Neural cell (in vitro differentiated cells): ENCODE results near the gene TPCN1. TPM values are rescaled to one million over a fixed set of nuclear protein-coding genes. Genes with fewer than 3 reads are reported as not detected.

Experiments
- H2AFZ ChIP-seq: fragments of 200-600, 300-800 bp; sonication (generic), shearing (Covaris generic); 2 replicates; pipeline ENCODE4 v1.6.0; 2014; ENCODE audit warnings: low read depth, mild to moderate bottlenecking, antibody characterized with exemption, low read length, moderate library complexity
- H3F3A ChIP-seq: fragments of 200-600 bp; shearing (Covaris generic); 2 replicates; pipeline ENCODE4 v1.6.1; 2016; ENCODE audit warnings: mild to moderate bottlenecking, moderate library complexity, mixed read lengths, antibody characterized with exemption, low read length; ENCODE audit not compliant: insufficient read depth, poor library complexity, severe bottlenecking
- H3K27ac ChIP-seq: fragments of 200-600, 300-800 bp; sonication (generic), shearing (Covaris generic); 2 replicates; pipeline ENCODE4 v1.5.1; 2014; ENCODE audit warnings: mild to moderate bottlenecking, low read length, moderate library complexity
- H3K27me3 ChIP-seq: fragments of 300-800, 200-600 bp; sonication (generic), shearing (Covaris generic); 2 replicates; pipeline ENCODE4 v1.6.0; 2014; ENCODE audit warnings: mild to moderate bottlenecking, low read depth, low read length, moderate library complexity; ENCODE audit not compliant: insufficient read depth
- H3K36me3 ChIP-seq: fragments of 300-800, 200-600 bp; sonication (generic), shearing (Covaris generic); 2 replicates; pipeline ENCODE4 v1.5.1; 2014; ENCODE audit warnings: mild to moderate bottlenecking, antibody characterized with exemption, low read length, moderate library complexity; ENCODE audit not compliant: insufficient read depth
- H3K4me2 ChIP-seq: fragments of 300-800, 200-600 bp; sonication (generic), shearing (Covaris generic); 2 replicates; pipeline ENCODE4 v1.6.0; 2014; ENCODE audit warnings: mild to moderate bottlenecking, low read length
- H3K4me3 ChIP-seq: fragments of 300-800, 200-600 bp; sonication (generic), shearing (Covaris generic); 2 replicates; pipeline ENCODE4 v1.5.1; 2014; ENCODE audit warnings: mild to moderate bottlenecking, low read length, moderate library complexity
- H3K79me2 ChIP-seq: fragments of 200-600 bp; shearing (Covaris generic); replicated peaks from 2 replicates; pipeline ENCODE4 v1.6.0; 2014; ENCODE audit warnings: mild to moderate bottlenecking, low read length, moderate library complexity; ENCODE audit not compliant: insufficient read depth
- H3K9ac ChIP-seq: fragments of 300-800, 200-600 bp; sonication (generic), shearing (Covaris generic); 2 replicates; pipeline ENCODE4 v1.6.1; 2016; ENCODE audit warnings: mild to moderate bottlenecking, low read length, mixed read lengths
- H3K9me2 ChIP-seq: fragments of 200-600 bp; shearing (Covaris generic); 2 replicates; pipeline ENCODE4 v1.6.1; 2016; ENCODE audit warnings: mild to moderate bottlenecking, low read length, mixed read lengths; ENCODE audit not compliant: insufficient read depth
- H3K9me3 ChIP-seq: fragments of 200-600, 300-800 bp; sonication (generic), shearing (Covaris generic); 2 replicates; pipeline ENCODE4 v1.6.1; 2016; ENCODE audit warnings: mild to moderate bottlenecking, mixed run types, low read length, moderate library complexity, mixed read lengths
- H4K20me1 ChIP-seq: fragments of 200-600 bp; shearing (Covaris generic); 2 replicates; pipeline ENCODE4 v1.6.1; 2016; ENCODE audit warnings: mild to moderate bottlenecking, mixed run types; ENCODE audit not compliant: insufficient read depth
- EP300 ChIP-seq: fragments of 450-650 bp; conservative IDR thresholded peaks from 2 replicates; pipeline ENCODE4 v1.6.1; 2014; ENCODE audit warnings: antibody characterized with exemption, mild to moderate bottlenecking, moderate library complexity; ENCODE audit not compliant: poor library complexity, severe bottlenecking
- EZH2 ChIP-seq: fragments of 200-600, 300-800 bp; shearing (Covaris generic), sonication (generic); IDR thresholded peaks from 2 replicates; pipeline ENCODE4 v1.6.1; 2014; ENCODE audit warnings: antibody characterized with exemption, low read length, borderline replicate concordance, mild to moderate bottlenecking; ENCODE audit not compliant: insufficient read depth, poor library complexity, severe bottlenecking
- MXI1 ChIP-seq: fragments of 450-650 bp; conservative IDR thresholded peaks from 2 replicates; pipeline ENCODE4 v1.6.1; 2014; ENCODE audit warnings: antibody characterized with exemption, mild to moderate bottlenecking; ENCODE audit not compliant: poor library complexity, severe bottlenecking
- POLR2AphosphoS5 ChIP-seq: IDR thresholded peaks from 2 replicates; pipeline ENCODE4 v1.6.1; 2012
- RAD21 ChIP-seq: fragments of 450-650 bp; conservative IDR thresholded peaks from 2 replicates; pipeline ENCODE4 v1.6.1; 2014; ENCODE audit warnings: antibody characterized with exemption, mild to moderate bottlenecking, moderate library complexity
- SMC3 ChIP-seq: fragments of 450-650 bp; conservative IDR thresholded peaks from 2 replicates; pipeline ENCODE4 v1.6.1; 2014; ENCODE audit warnings: antibody characterized with exemption, mild to moderate bottlenecking, moderate library complexity; ENCODE audit not compliant: poor library complexity
- TAF1 ChIP-seq: IDR thresholded peaks from 2 replicates; pipeline ENCODE4 v1.6.1; 2012; ENCODE audit warnings: low read depth
- polyA plus RNA-seq: library from polyadenylated mRNA; depleted of rRNA; stranded (reverse); fragments of >200 nt; gene quantifications from 2 replicates; pipeline ENCODE4 v1.2.3, GENCODE V29; 2014
- TF ChIP-seq, protein P1 (sequence below): fragments of 450-650 bp; IDR thresholded peaks from 2 replicates; pipeline ENCODE4 v1.5.1; 2014; ENCODE audit warnings: antibody characterized with exemption, mild to moderate bottlenecking, moderate library complexity; ENCODE audit not compliant: poor library complexity, severe bottlenecking
- TF ChIP-seq, protein P2 (sequence below): IDR thresholded peaks from 2 replicates; pipeline ENCODE4 v1.6.1; 2012; ENCODE audit warnings: borderline replicate concordance

TPCN1 gene
- polyA plus RNA-seq, 1 donor from 2014 or later: 4.0 TPM

DNA sequence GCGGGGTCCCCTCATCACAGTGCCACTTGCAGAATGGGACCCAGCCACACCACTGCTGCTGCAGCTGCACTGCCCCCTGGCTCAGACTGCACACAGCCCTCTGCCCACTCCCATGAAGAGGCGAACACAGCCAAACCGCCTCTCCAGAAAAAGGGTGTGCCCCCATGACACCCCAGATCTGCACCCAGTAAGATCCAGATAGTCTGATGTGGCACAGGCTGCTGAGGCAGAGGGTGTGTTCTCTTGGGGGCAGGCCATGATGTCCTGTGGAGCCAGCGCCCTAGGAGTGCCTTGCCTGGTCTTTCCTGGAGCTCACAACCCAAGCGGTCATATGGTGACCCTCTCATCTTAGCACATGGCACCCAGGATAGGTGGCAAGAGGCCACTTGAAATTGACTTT lies 69.2 kb downstream of the TPCN1 start:
- Histone ChIP-seq H3K79me2 (no peaks in the 10 kb centered on the region), H2AFZ (no peak overlapping the region), H3F3A (no peaks in the 10 kb centered on the region), H3K9me2 (no peaks in the 10 kb centered on the region), H3K4me3 (no peak overlapping the region), H3K27ac (no peak overlapping the region), H3K9me3 (no peaks in the 10 kb centered on the region), H3K4me2 (no peak overlapping the region), H3K36me3 (no peaks in the 10 kb centered on the region), H3K9ac (no peak overlapping the region), H4K20me1 (no peaks in the 10 kb centered on the region), H3K27me3 (no peaks in the 10 kb centered on the region)
- TF ChIP-seq, protein P1, sequence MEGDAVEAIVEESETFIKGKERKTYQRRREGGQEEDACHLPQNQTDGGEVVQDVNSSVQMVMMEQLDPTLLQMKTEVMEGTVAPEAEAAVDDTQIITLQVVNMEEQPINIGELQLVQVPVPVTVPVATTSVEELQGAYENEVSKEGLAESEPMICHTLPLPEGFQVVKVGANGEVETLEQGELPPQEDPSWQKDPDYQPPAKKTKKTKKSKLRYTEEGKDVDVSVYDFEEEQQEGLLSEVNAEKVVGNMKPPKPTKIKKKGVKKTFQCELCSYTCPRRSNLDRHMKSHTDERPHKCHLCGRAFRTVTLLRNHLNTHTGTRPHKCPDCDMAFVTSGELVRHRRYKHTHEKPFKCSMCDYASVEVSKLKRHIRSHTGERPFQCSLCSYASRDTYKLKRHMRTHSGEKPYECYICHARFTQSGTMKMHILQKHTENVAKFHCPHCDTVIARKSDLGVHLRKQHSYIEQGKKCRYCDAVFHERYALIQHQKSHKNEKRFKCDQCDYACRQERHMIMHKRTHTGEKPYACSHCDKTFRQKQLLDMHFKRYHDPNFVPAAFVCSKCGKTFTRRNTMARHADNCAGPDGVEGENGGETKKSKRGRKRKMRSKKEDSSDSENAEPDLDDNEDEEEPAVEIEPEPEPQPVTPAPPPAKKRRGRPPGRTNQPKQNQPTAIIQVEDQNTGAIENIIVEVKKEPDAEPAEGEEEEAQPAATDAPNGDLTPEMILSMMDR: no peak
- TF ChIP-seq POLR2AphosphoS5 (no peak), RAD21 (no peak), MXI1 (no peak), SMC3 (no peak), TAF1 (no peak), EZH2 (no peak), EP300 (no peak)
- TF ChIP-seq, protein P2, sequence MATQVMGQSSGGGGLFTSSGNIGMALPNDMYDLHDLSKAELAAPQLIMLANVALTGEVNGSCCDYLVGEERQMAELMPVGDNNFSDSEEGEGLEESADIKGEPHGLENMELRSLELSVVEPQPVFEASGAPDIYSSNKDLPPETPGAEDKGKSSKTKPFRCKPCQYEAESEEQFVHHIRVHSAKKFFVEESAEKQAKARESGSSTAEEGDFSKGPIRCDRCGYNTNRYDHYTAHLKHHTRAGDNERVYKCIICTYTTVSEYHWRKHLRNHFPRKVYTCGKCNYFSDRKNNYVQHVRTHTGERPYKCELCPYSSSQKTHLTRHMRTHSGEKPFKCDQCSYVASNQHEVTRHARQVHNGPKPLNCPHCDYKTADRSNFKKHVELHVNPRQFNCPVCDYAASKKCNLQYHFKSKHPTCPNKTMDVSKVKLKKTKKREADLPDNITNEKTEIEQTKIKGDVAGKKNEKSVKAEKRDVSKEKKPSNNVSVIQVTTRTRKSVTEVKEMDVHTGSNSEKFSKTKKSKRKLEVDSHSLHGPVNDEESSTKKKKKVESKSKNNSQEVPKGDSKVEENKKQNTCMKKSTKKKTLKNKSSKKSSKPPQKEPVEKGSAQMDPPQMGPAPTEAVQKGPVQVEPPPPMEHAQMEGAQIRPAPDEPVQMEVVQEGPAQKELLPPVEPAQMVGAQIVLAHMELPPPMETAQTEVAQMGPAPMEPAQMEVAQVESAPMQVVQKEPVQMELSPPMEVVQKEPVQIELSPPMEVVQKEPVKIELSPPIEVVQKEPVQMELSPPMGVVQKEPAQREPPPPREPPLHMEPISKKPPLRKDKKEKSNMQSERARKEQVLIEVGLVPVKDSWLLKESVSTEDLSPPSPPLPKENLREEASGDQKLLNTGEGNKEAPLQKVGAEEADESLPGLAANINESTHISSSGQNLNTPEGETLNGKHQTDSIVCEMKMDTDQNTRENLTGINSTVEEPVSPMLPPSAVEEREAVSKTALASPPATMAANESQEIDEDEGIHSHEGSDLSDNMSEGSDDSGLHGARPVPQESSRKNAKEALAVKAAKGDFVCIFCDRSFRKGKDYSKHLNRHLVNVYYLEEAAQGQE: no peak

DNA sequence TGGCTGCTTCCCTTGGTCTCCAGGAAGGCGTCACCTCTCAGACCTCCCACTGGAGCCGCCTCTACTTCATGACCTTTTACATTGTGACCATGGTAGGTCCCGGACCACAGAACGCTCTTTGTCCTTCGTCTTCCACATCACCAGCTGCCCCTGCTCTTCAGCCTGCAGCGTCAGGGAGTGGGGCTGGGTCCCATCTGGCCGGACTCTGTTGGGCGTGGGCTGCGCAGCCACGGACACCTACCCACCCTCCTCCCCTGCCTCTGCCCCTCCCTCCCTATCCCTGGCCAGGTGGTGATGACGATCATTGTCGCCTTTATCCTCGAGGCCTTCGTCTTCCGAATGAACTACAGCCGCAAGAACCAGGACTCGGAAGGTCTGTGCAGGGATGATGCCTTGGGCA lies 70.3 kb downstream of the TPCN1 start:
- TF ChIP-seq, protein P2: no peak
- no peak for TF ChIP-seq SMC3
- TF ChIP-seq RAD21: no peak
- Histone ChIP-seq H3K9me3 (no peaks in the 10 kb centered on the region), H3K27me3 (no peaks in the 10 kb centered on the region), H3K4me2 (no peak overlapping the region), H3F3A (no peaks in the 10 kb centered on the region), H3K27ac (no peak overlapping the region), H3K9me2 (no peaks in the 10 kb centered on the region), H3K4me3 (no peak overlapping the region), H3K79me2 (no peaks in the 10 kb centered on the region), H4K20me1 (no peaks in the 10 kb centered on the region), H3K9ac (no peak overlapping the region), H3K36me3 (no peaks in the 10 kb centered on the region), H2AFZ (no peak overlapping the region)
